ENCODE data around the gene CHRNA4. TPM values are rescaled to one million over a fixed set of nuclear protein-coding genes. Genes with fewer than 3 reads are reported as not detected.

CHRNA4 gene
- total and polyA plus RNA-seq, 2 donors (not counting 3 experiments of a cell fraction or from before 2014, with no cell fraction given), result not detected

GRCh38 chr20:63385819-63386218 lies 24.7 kb upstream of the CHRNA4 start:
- no peaks in the 10 kb centered on the region for H3K9me1 ChIP-seq (replicated peaks; ENCODE audit: control insufficient read depth, extremely low read depth, insufficient read depth, low read length)
- no peak overlapping the region for H3K4me2 ChIP-seq (ENCODE audit: insufficient read depth, low read length)
- BruUV-seq (replicated peaks), result no TSS peak
- H2AFZ ChIP-seq (ENCODE audit: low read depth, low read length), result no peak overlapping the region
- H3K9ac ChIP-seq (replicated peaks; ENCODE audit: extremely low read depth, insufficient read depth, low read length), result no peak overlapping the region
- no peak overlapping the region for H3K27ac ChIP-seq (ENCODE audit: insufficient read depth, low read depth, low read length)
- H3K27me3 ChIP-seq (ENCODE audit: control insufficient read depth in 2 of 2, insufficient read depth in 2 of 2, low read length in 2 of 2), result no peaks in the 10 kb centered on the region
- no peaks in the 10 kb centered on the region for H3K79me2 ChIP-seq (ENCODE audit: control insufficient read depth, insufficient read depth, low read length)
- no peak overlapping the region for H3K4me3 ChIP-seq (replicated peaks in 1 of 3; ENCODE audit: insufficient read depth in 1 of 3, low read depth in 1 of 3, low read length in 3 of 3)
- H3K36me3 ChIP-seq (ENCODE audit: control insufficient read depth in 2 of 2, extremely low read depth in 1 of 2, insufficient read depth in 2 of 2, low read length in 2 of 2), result no peaks in the 10 kb centered on the region
- POLR2A ChIA-PET, result no interaction called here
- TF ChIP-seq MYC (IDR thresholded peaks at IDR 0.05; ENCODE audit: low read depth, low read length) (no peak), POLR2AphosphoS5 (IDR thresholded peaks at IDR 0.05; ENCODE audit: insufficient read depth, low read depth, low read length) (no peak), JUN (IDR thresholded peaks at IDR 0.05; ENCODE audit: borderline replicate concordance, insufficient read depth, insufficient read length, low read depth) (no peak), POLR2A (IDR thresholded peaks at IDR 0.05; ENCODE audit: low read depth, low read length) (no peak), MAX (IDR thresholded peaks at IDR 0.05; ENCODE audit: insufficient read depth, insufficient read length) (no peak), EZH2 (IDR thresholded peaks at IDR 0.05; ENCODE audit: borderline replicate concordance, low read depth, low read length, severe bottlenecking) (no peak), FOS (IDR thresholded peaks at IDR 0.05; ENCODE audit: borderline replicate concordance, insufficient read depth, low read length) (no peak), GATA2 (IDR thresholded peaks at IDR 0.05; ENCODE audit: insufficient read depth, insufficient read length, low read depth, low read length) (no peak)
- TF ChIP-seq, protein P1, sequence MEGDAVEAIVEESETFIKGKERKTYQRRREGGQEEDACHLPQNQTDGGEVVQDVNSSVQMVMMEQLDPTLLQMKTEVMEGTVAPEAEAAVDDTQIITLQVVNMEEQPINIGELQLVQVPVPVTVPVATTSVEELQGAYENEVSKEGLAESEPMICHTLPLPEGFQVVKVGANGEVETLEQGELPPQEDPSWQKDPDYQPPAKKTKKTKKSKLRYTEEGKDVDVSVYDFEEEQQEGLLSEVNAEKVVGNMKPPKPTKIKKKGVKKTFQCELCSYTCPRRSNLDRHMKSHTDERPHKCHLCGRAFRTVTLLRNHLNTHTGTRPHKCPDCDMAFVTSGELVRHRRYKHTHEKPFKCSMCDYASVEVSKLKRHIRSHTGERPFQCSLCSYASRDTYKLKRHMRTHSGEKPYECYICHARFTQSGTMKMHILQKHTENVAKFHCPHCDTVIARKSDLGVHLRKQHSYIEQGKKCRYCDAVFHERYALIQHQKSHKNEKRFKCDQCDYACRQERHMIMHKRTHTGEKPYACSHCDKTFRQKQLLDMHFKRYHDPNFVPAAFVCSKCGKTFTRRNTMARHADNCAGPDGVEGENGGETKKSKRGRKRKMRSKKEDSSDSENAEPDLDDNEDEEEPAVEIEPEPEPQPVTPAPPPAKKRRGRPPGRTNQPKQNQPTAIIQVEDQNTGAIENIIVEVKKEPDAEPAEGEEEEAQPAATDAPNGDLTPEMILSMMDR (IDR thresholded peaks at IDR 0.05; ENCODE audit: extremely low read depth in 1 of 2, insufficient read depth in 1 of 2, low read depth in 1 of 2, low read length in 2 of 2), result no peak
- intact Hi-C loops (cut with micrococcal nuclease), result no loop called here
- DNase-seq (ENCODE audit: low read depth, low spot score) (no peak), FAIRE-seq (no peak)
- peaks cover 4% of the 10 kb centered on the region for H3K9me3 ChIP-seq (replicated peaks; ENCODE audit: control insufficient read depth, insufficient read depth, low read length)
- H4K20me1 ChIP-seq (replicated peaks; ENCODE audit: control insufficient read depth, extremely low read depth, insufficient read depth, low read length), result no peaks in the 10 kb centered on the region
- CTCF ChIA-PET, result no interaction called here
- dilution Hi-C loops (cut with MboI; ENCODE audit: extremely low pct_ligation_motif_present, low sequenced_read_pairs), result no loop called here
- no peaks in the 10 kb centered on the region for H3K4me1 ChIP-seq (ENCODE audit: control insufficient read depth, extremely low read depth, insufficient read depth, low read length)

Measured in endothelial cell of umbilical vein (primary cell).